Stimulated activated CD4-positive, alpha-beta T cell treated with anti-CD3 and anti-CD28 coated beads, Interleukin-15, amount 100 ng/mL, for 1 hour (primary cell): ENCODE measurements around the gene IFIT3.
"Not testable (repeated sequence)": the region's sequence is repeated elsewhere in the genome, so short reads cannot be mapped to it uniquely, and the experiment has no call there.

Source experiments
- DNase-seq, 2 donors: peaks; one replicate each; pipeline ENCODE4 v3.0.0-alpha.2; 2020; ENCODE audit warnings: low read depth in 1 of 2, low spot score in 1 of 2

Gene IFIT3

DNA sequence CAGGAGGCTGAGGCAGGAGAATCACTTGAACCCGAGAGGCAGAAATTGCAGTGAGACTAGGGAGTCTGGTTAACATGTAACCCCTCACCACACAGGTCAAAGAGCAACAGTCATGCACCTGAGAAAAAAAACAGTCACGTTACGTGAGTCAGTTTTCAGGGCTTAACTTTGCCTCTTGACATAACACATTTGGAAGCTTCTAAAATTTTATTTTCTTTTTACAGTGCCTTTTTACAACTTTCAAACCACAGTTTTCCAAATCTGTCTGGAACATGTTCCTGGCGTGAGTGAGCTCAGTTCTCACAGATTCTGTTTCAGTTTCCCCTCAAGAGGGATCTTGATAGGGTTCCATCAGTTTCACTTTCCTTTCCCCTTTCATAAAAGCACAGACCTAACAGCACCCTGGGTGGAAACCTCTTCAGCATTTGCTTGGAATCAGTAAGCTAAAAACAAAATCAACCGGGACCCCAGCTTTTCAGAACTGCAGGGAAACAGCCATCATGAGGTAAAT, 4.4 kb downstream of the IFIT3 start:
- no peak for DNase-seq

GRCh38 chr10:89335226-89335625, 7.4 kb downstream of the IFIT3 start:
- DNase-seq = no peak

- no peak for DNase-seq
These were observed 8.4 kb downstream of the IFIT3 start for GRCh38 chr10:89336241-89336640.

DNA sequence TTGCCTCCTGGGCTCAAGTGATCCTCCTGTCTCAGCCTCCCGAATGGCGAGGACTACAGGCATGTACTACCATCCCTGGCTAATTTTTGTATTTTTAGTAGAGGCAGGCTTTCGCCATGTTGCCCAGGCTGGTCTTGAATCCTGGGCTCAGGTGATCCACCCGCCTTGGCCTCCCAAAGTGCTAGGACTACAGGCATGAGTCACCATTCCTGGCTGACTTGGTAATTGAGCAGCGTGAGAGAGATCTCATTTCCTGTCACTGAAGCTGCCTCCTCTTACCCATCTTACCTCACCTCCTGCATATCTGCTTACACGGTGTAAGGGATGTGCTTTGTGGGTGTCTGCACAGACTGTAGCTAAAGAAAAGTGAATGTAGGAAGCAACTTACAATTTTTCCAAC, 9.7 kb downstream of the IFIT3 start:
- peak in 1 of 2 donors; percentile 16 for DNase-seq

GRCh38 chr10:89338713-89339112, 10.9 kb downstream of the IFIT3 start:
- no peak for DNase-seq

- no peak for DNase-seq
These were observed 12.1 kb downstream of the IFIT3 start for GRCh38 chr10:89339875-89340274.

DNA sequence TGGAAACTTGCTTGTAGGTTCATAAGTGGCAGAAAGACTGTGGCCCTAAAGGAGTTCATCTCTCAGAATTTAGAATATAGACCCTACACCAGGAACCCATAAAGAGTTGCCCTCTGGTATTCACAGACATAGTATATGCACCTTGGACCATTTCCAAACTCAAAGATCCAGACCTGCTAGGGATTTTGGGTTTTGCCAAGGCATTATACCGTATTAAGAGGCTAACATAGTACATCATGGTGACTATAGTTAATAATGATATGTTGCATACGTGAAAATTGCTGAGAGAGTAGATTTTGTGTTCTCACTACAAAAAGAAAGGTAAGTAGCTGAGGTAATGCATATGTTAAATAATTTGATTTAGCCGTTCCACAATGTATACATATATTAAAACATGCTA, 13.9 kb downstream of the IFIT3 start:
- no peak for DNase-seq

GRCh38 chr10:89342206-89342958, 14.6 kb downstream of the IFIT3 start:
- DNase-seq = no peak

DNA sequence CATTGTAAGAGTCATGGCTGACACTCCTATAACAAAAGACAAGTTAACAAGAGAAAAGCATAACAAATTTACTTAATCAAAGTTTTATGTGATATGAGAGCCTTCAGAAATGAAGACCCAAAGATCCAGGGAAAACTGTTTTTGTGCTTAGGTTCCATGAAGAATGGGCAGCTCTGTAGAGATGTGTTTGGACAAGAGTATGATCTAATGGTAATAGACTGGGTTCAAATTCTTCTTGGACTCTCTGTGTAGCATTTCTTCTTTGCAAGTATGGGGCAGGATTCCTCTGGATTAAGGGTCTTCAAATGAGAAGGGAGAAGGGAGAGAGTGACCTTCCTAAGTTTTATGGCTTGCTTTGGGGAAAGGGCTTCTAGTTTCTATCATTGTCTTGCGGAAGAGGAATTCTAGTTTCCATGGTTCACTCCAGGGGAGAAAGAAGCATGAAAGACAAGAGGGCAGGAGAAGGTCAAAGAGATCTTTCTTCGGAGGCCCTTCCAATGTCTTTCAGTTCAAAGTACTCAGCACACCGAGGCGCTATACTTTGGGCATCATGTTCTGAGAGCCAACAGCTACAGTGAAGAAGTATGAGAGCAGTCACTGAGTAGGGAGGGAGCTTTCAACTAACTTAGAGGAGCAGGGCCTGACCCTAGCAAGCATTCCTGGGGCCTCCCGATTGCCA, 15.4 kb downstream of the IFIT3 start:
- DNase-seq = no peak

GRCh38 chr10:89344156-89344555, 16.4 kb downstream of the IFIT3 start:
- DNase-seq = no peak

- DNase-seq = no peak
These were observed 17.7 kb downstream of the IFIT3 start for GRCh38 chr10:89345367-89346000.

GRCh38 chr10:89346405-89347254, 18.8 kb downstream of the IFIT3 start:
- DNase-seq = no peak

GRCh38 chr10:89347701-89348457, 20.1 kb downstream of the IFIT3 start:
- DNase-seq = no peak

GRCh38 chr10:89348481-89348880, 20.7 kb downstream of the IFIT3 start:
- DNase-seq = no peak

- no peak for DNase-seq
These were observed 21.2 kb downstream of the IFIT3 start for GRCh38 chr10:89348975-89349374.

GRCh38 chr10:89350631-89351315, 23.0 kb downstream of the IFIT3 start:
- not testable (repeated sequence) for DNase-seq

GRCh38 chr10:89351412-89351779, 23.6 kb downstream of the IFIT3 start:
- no peak for DNase-seq

DNA sequence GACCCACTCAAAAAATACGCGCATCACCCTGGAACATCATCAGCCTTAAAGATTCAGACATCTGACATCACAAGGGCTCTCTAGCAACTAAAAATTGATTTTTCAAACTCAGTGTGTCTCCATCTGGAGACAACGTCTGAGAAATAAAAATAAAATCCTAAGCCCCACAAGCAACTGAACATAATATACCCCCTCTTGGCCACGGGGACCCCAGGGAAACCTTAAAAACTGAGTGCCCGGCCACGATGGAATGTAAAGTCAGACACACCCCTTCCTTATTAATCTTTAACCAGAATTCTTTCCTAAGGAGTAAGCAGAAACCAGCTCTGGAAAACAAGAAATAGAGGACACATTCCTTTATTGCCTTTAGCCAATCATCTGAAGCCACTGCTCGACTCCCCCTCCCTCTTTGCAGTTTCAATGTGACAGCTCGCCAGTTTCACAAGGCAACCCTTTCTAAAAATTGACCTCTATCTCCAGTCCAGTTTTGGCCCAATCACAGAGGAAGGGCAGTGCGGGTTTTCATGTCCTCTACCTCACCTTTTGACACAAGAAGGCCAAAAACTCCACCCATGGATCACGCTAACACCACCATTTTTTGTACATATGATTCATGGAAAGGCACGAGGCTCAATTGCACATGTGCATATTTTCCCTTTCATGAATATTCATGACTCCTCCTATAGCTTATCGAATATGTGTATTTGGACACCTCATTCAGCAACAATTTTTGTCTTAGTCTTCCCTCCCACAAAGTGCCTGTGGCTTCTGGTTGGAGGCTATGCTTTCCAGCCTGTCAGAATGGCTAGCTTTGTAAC, 24.2 kb downstream of the IFIT3 start:
- DNase-seq = no peak

DNA sequence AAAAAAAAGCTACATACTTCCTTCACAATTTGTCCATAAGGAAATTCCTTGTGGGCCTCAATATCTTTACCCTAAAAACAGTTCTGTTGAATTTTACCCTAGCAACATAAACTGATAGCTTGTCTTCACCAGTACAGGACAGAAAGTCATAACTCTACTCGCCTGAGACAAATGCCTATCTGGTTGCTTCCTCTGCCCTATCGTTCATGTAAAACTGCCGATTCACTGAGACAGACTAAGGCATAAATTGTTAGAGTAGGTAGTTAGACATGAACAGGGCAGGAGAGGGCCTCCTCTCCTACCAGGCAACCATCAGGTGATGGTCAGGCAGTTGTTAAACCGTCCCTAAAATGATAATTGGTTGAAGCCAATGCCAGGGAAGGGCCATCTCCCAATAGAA, 25.0 kb downstream of the IFIT3 start:
- no peak for DNase-seq
